Thymus (tissue), 11 donors: ENCODE data around the gene PARD6B. TPM values are rescaled to one million over a fixed set of nuclear protein-coding genes. Genes with fewer than 3 reads are reported as not detected.
"Not testable (repeated sequence)": the region's sequence is repeated elsewhere in the genome, so short reads cannot be mapped to it uniquely, and the experiment has no call there.

Experiments
- DNase-seq, 9 donors: peaks; one replicate each; pipeline ENCODE4 v3.0.0-alpha.2; 2013; ENCODE audit warnings: low spot score in 9 of 9, low read depth in 6 of 9, missing footprints in 1 of 9
- H3K27ac ChIP-seq, 2 donors: one replicate each; pipeline ENCODE4 v1.5.1; 2013; ENCODE audit warnings: control low read depth in 1 of 2, low read depth in 1 of 2, low read length in 1 of 2, mild to moderate bottlenecking in 1 of 2, moderate library complexity in 1 of 2
- H3K27me3 ChIP-seq, 2 donors: one replicate each; pipeline ENCODE4 v1.5.1; 2013; ENCODE audit warnings: low read length in 1 of 2; ENCODE audit not compliant: control insufficient read depth in 2 of 2, insufficient read depth in 1 of 2
- H3K36me3 ChIP-seq, 2 donors: one replicate each; pipeline ENCODE4 v1.5.1; 2013; ENCODE audit warnings: low read length in 1 of 2, mild to moderate bottlenecking in 1 of 2, moderate library complexity in 1 of 2; ENCODE audit not compliant: control insufficient read depth in 2 of 2, insufficient read depth in 2 of 2
- H3K4me1 ChIP-seq, 2 donors: one replicate each; pipeline ENCODE4 v1.5.1; 2013; ENCODE audit warnings: low read length in 2 of 2; ENCODE audit not compliant: control insufficient read depth in 2 of 2, insufficient read depth in 2 of 2
- H3K4me3 ChIP-seq, 2 donors: one replicate each; pipeline ENCODE4 v1.5.1; 2013; ENCODE audit warnings: low read length in 2 of 2, control low read depth in 1 of 2, mild to moderate bottlenecking in 1 of 2
- H3K9me3 ChIP-seq, 2 donors: one replicate each; pipeline ENCODE4 v1.5.1; 2013; ENCODE audit warnings: low read length in 1 of 2, mild to moderate bottlenecking in 1 of 2; ENCODE audit not compliant: control insufficient read depth in 2 of 2, insufficient read depth in 1 of 2
- WGBS: extraction: QIAGEN DNeasy Blood & Tissue Kit; methylation state at CpG from one replicate; pipeline ENCODE4 v1.1.7; 2013; 5-methylcytosine and 5-hydroxymethylcytosine counted together
- polyA plus RNA-seq: library from polyadenylated mRNA; stranded (reverse); fragments of 200-250 nt; gene quantifications from one replicate; pipeline ENCODE4 v1.2.3, GENCODE V29; 2013
- total RNA-seq: library from RNA; stranded (reverse); fragments of 120-200 nt; gene quantifications from one replicate; pipeline ENCODE4 v1.2.4, GENCODE V29; 2013
- donor health status: healthy.

PARD6B gene
- total and polyA plus RNA-seq, 2 donors, result 3.1 to 3.7 TPM

- H3K4me3 ChIP-seq, H3K27me3 ChIP-seq, H3K36me3 ChIP-seq, DNase-seq, H3K27ac ChIP-seq, H3K4me1 ChIP-seq, H3K9me3 ChIP-seq: not testable (repeated sequence)
- WGBS, result 91% methylated on average over 20 of the region's 20 CpGs
Measured at GRCh38 chr20:50763550-50764458, 32.4 kb downstream of the PARD6B start.

GRCh38 chr20:50765251-50765650 lies 33.9 kb downstream of the PARD6B start:
- H3K27ac ChIP-seq, H3K4me1 ChIP-seq, H3K9me3 ChIP-seq, DNase-seq, H3K27me3 ChIP-seq, H3K4me3 ChIP-seq, H3K36me3 ChIP-seq: not testable (repeated sequence)
- WGBS, result 93% methylated on average over 10 of the region's 10 CpGs

- no peaks in the 10 kb centered on the region for H3K9me3 ChIP-seq
- DNase-seq, result no peak
- no peaks in the 10 kb centered on the region for H3K27me3 ChIP-seq
- no peaks in the 10 kb centered on the region for H3K36me3 ChIP-seq
- no peaks in the 10 kb centered on the region for H3K4me1 ChIP-seq
- no peak overlapping the region for H3K27ac ChIP-seq
- WGBS, result 64% methylated on average over 3 of the region's 3 CpGs
- no peak overlapping the region for H3K4me3 ChIP-seq
Measured at GRCh38 chr20:50765674-50766073, 34.3 kb downstream of the PARD6B start.

- H3K4me1 ChIP-seq, DNase-seq, H3K9me3 ChIP-seq, H3K27ac ChIP-seq, H3K4me3 ChIP-seq, H3K36me3 ChIP-seq, H3K27me3 ChIP-seq: not testable (repeated sequence)
- 88% methylated on average over 8 of the region's 10 CpGs for WGBS
Measured at GRCh38 chr20:50766955-50767809, 35.8 kb downstream of the PARD6B start.

GRCh38 chr20:50768991-50769390 lies 37.6 kb downstream of the PARD6B start:
- DNase-seq, H3K9me3 ChIP-seq, H3K27me3 ChIP-seq, H3K27ac ChIP-seq, H3K4me3 ChIP-seq, H3K36me3 ChIP-seq, H3K4me1 ChIP-seq: not testable (repeated sequence)
- 40% methylated on average over 5 of the region's 7 CpGs for WGBS

- H3K27ac ChIP-seq, H3K36me3 ChIP-seq, H3K4me1 ChIP-seq, H3K9me3 ChIP-seq, H3K4me3 ChIP-seq, H3K27me3 ChIP-seq, DNase-seq: not testable (repeated sequence)
- WGBS, result 95% methylated on average over 8 of the region's 12 CpGs
Measured at GRCh38 chr20:50769551-50770085, 38.2 kb downstream of the PARD6B start.

- DNase-seq, H3K27ac ChIP-seq, H3K4me3 ChIP-seq, H3K4me1 ChIP-seq, H3K27me3 ChIP-seq, H3K9me3 ChIP-seq, H3K36me3 ChIP-seq: not testable (repeated sequence)
- 92% methylated on average over 4 of the region's 8 CpGs for WGBS
Measured at GRCh38 chr20:50771419-50772080, 40.2 kb downstream of the PARD6B start.

- no peak overlapping the region for H3K4me3 ChIP-seq
- no peaks in the 10 kb centered on the region for H3K27me3 ChIP-seq
- no peaks in the 10 kb centered on the region for H3K4me1 ChIP-seq
- no peaks in the 10 kb centered on the region for H3K9me3 ChIP-seq
- no peak for DNase-seq
- no peaks in the 10 kb centered on the region for H3K36me3 ChIP-seq
- H3K27ac ChIP-seq, result no peak overlapping the region
- WGBS, result 78% methylated on average over 5 of the region's 5 CpGs
Measured at GRCh38 chr20:50772420-50773185, 41.2 kb downstream of the PARD6B start.
